ENCODE results near the gene CALY.
A peak's percentile ranks its signal among the peaks of the same experiment; 100 is the strongest.

CALY gene

GRCh38 chr10:133309100-133309719 lies 27.5 kb downstream of the CALY start:
- DNase-seq: peak; percentile 63 to 83

DNA sequence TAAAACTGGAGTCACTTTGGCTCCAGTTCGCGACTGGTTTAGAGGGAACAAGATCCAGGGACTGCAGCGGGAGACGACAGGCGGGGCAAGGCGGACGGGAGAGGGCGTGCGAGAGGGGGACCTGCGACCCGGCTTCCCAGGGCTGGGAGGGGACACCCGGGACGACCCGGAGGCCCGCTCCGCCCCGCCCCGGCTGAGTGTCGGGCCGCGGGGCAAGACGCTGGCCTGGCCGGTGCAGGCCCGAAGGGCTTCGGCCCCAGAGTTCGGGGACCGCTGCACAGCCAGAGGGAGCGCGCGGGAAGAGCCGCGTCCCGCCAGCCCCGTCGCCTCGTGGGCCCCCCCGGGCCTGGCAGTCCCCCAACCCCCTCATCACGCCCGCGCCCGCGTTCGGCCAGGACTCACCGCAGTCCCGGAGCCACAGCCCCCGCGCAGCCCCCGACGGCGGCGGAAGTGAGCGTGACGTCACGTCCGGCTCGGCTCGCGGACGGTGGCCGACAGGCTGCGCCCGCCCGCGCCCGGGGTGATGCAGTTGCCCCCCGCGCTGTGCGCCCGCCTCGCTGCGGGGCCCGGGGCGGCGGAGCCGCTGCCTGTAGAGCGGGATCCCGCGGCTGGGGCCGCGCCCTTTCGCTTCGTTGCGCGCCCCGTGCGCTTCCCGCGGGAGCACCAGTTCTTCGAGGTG lies 28.1 kb downstream of the CALY start, which contains the start of the genes TUBGCP2 and ZNF511:
Gene TUBGCP2, minus strand, starts transcription at position 452 of the 679 bp plus-strand sequence. CDS start 5,931 bp downstream, outside the sequence.
Gene ZNF511, plus strand, starts transcription at position 494 of the 679 bp plus-strand sequence. Its CDS starts 30 bp downstream, at position 524.
- peak; percentile 26 to 83 for DNase-seq

GRCh38 chr10:133307776-133308420 lies 28.8 kb downstream of the CALY start:
- DNase-seq: peak; percentile 25 to 30

DNA sequence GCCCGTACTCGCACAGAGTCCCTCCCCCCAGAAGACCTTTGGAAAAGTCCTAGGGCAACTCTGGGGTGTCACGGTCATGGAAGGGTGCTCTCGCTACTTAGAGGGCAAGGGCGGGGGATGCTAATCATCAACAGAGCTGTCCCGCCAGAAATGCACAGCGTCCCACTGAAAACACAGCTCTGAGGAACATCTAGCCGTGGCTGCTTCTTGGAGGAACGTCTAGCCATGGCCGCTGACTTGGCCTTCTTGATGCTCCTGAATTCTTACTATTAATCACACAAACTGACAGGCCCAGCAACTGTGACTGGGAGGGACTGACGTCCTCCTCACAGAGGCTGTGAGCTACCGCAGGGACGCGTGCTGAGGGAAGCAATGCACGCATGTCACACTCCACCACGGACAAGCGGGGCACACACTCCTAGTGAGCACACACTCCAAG lies 29.7 kb downstream of the CALY start:
- no peak for DNase-seq

DNA sequence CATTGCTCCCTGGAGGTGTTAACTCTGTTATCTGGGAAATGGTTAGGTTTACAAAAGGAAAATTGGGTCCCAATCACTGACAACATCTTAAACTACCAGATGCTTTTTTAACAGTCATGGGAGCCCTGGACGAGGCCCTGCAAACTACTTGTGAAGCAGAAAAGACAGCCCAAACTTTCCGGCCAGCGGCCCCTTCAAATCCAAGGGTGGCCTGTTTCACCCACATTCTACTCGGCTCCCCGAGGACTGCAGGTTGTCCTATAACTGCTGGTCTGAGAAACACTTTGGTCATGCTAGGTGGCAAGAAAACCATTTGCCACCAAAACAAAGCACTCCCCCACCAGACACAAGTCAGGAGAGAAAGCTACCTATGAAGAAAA lies 30.6 kb downstream of the CALY start:
- no peak for DNase-seq

DNA sequence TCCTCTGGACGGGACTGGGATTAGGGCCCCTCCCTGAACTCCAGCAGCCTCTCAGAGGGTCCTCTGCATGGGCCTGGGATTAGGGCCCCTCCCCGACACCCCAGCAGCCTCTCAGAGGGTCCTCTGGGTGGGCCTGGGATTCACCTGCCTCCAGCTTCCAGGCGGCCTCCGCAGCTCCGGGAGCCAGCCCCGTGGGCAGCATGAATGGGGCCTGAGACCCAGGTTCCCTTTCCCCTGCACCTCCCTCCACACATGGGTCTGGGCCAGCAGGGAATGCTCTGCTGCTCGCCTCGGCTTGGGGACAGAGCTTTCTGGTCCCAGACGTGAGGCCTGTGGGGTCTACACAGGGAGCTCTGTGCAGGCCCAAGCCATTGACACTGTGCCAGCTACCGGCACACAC lies 33.5 kb downstream of the CALY start:
- no peak for DNase-seq

DNA sequence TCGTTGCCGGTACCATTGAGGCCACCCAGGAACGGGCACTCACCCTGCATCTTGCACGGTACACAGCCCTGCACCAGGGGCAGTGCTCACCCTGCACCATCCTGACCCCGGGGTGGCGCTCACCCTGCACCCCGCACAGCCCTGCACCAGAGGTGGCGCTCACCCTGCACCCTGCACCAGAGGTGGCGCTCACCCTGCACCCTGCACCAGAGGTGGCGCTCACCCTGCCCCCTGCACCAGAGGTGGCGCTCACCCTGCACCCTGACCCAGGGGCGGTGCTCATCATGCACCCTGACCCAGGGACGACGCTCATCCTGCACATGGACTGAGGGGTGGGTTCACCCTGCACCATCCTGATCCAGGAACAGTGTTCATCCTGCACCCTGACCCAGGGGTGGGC lies 34.5 kb downstream of the CALY start:
- no peak for DNase-seq

DNA sequence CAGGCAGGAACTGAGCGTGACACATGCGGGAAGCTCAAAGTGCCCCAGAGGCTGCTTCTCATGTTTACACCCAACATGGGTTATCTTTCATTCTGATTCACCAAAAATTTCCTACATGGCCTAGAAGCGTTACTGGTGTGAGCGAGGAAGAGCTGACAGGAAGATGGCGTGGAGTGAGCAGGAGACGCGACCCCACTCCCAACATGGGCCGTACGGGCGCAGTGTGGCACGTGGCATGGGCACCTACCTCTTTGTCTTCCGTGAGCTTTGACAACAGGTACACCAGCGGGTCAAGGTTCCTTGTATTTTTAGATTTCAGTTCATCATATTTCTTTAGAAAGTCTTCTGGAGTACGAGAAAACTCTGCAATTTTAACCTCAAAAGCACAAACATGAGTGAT lies 37.0 kb downstream of the CALY start:
- DNase-seq: no peak

GRCh38 chr10:133299224-133299623 lies 37.5 kb downstream of the CALY start:
- no peak for DNase-seq

DNA sequence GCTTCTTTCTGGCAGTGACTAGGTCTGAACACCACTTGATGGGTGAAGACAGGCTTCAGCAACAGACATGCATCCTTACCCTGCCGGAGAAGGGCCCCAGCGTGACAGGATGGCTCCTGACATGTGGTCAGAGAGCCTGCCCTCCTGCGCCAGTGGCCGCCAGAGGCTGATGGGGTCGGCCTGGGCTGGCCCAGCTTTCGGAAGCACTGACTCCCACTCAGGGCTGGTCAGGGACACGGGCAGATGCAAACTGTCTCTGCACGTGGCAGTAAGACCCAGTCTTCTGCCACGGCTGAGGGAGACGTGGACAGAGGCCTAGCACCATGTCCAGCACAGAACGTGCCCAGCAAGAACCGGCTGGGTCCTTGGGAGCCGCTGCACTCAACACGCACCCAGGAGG lies 38.2 kb downstream of the CALY start:
- DNase-seq: no peak

DNA sequence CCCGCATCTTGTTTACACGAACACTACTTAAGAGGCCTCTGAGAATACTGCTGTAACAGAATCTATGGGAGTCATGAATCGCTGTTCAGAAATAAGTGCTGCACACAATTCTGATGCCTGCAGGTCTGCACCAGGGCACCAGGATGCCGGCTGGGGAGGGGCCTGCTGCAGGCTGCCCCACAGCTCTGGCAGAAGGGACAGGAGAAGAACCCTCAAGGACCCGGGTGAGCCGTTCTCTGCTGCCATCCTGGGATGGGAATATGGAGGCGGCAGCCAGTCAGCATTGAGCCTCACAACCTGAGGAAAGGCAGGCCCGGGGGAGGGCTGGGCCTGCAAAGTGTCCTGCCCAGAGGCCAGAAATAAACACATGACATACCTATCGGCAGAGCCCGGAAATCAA lies 39.2 kb downstream of the CALY start:
- DNase-seq: no peak

DNA sequence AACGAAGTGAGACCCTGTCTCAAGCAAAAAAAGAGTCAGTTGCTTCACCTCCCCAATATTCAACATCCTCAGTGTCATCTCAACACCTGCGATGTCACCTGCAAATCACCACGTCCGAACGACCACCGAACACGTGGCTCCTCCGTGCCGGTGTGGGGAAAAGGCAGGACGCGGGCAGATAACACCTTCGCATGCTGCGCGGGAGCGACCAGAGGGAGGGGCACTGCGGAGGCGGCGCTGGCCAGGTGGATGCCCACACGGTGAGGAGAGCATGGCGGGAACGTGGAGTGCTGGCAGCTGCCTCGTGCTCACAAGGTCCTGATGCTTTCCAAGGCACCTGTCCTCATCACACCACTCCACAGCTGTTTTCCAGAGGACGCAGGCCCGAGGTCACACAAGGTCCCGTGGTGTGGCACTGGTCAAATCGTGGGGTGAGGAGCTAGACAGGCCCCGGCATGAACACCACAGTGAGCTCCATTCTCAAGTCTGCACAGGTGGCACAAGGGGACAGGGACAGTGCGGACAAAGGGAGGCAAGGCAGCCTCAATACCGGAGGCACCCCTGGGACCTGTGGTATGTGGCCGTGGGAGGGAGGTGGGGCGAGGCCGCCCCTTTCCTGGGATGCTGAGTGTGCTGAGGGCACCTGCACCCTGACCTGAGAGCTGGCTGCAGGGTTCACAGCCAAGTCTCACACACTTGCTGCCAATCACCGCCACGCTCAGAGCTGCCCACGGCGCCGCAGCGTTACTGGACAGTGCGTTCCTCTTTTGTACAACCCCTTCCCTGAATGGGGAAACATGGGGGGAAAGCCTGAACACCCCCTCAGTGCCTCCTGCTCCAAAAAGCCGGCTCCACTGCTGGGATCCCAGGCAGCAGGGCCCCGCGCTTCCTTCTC lies 41.0 kb downstream of the CALY start:
- DNase-seq: no peak

DNA sequence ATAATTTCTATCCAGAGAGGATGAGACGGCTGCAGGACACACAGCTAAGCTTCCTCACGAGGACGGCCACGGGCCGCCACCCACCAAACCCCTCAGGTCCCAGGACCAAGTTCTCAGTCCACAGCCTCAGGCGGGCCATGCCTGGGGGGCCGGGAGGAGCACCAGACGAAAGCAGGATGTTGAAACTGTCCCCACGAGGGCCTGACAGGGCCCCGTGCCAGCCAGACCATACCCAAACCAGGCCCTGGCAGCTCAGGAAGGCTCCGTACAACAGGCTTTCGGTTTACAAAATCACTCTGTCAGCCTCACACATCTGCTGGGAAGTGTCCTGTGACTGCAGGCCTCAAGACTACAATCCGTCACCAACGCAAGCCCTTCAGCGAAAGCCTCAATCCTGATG lies 42.5 kb downstream of the CALY start:
- no peak for DNase-seq

DNA sequence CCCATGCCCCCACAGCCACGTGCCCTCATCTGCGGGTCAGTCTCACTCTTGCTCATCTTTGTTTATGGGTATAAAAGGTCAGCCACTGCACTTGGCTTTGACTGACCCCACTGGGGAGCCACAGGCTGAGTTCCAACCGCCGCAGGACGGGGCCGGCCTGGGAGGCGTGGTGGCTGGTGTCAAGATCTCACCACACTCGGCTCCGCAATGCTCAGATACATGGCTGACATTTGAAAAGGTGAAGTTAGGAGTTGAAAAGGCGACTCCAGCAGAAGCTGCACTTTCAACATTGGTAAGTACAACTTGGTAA lies 42.9 kb downstream of the CALY start:
- no peak for DNase-seq

GRCh38 chr10:133292919-133293809 lies 43.5 kb downstream of the CALY start:
- no peak for DNase-seq

GRCh38 chr10:133289761-133290160 lies 46.9 kb downstream of the CALY start:
- no peak for DNase-seq

GRCh38 chr10:133287832-133288500 lies 48.7 kb downstream of the CALY start:
- DNase-seq: no peak

- DNase-seq: no peak
Observed at GRCh38 chr10:133286366-133286765, 50.3 kb downstream of the CALY start.

DNA sequence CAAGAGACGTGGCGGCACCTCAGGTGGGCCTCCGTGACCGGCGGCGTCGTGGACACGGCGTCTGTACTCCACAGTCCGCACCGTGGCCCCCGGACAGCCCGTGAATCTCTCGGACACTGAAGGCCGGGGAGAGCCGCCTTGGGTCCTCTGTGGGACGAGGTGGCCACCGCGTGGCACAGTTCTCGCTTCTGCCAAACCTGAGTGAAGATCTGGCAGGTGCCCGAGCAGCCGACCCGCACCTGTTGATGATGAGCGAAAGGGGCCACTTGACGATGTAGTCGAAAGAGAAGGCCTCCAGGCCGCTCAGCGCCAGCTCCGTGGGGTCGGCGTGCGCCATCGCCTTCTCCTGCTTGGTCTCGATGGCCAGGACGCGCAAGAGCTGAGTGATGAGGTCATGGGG lies 51.5 kb downstream of the CALY start:
- DNase-seq: no peak

DNA sequence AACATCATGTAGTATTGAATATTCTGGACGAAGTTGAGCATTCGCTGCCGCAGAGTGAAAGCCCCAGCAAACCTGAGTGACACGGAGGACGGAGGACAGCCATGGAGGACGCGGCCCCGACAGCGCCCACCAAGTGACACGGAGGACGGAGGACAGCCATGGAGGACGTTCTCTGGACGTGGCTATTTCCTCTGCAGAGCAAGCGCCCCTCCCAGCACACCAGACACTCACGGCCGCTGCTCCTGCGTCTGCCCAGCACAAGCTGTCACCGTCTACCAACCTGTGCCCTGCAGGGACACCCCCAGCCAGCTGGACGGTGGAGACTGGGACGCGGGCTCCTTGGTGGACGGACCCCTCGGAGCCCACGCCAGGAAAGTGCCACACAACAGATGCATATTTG lies 52.8 kb downstream of the CALY start:
- no peak for DNase-seq

DNA sequence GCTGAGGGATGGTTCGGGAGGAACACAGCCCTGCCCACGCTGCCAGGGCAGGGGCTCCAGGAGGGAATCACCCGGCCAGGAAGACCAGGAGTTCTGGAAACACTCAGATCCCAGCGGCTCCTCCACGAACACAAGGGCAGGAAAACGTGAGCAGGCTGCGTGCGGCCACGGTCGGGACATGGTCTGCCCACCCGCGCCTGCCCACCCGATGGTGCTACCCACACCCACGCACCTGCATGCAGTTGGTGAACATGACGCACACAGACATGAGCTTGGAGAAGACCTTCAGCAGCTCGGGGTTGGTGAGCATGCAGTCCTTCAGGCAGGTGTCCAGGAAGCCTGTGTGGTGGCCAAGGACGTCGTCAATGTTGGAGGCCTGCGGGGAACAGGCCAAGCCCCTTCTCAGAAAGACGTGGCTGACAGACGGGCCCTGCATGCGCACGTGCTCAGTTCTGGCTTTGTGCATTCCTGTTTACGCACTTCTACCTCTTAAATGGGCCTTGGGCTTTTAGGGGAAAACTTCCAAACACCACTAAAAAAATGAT lies 53.8 kb downstream of the CALY start:
- no peak for DNase-seq
